Measurements from ENCODE around the gene GPR132.

- TF ChIP-seq ZFP36 (IDR thresholded peaks at IDR 0.05; ENCODE audit: borderline replicate concordance, low read depth, low read length, partially characterized antibody) (no peak), CTCF (CRISPR knock-in tag; IDR thresholded peaks at IDR 0.05) (no peak), SRF (IDR thresholded peaks at IDR 0.05; ENCODE audit: low read depth, low read length) (no peak), GTF2F1 (IDR thresholded peaks at IDR 0.05; ENCODE audit: low read length) (no peak), JUNB (CRISPR knock-in tag; IDR thresholded peaks at IDR 0.05; ENCODE audit: borderline replicate concordance) (no peak), MTF1 (CRISPR knock-in tag; IDR thresholded peaks at IDR 0.05) (no peak), YY1 (IDR thresholded peaks at IDR 0.05; ENCODE audit: insufficient read depth, insufficient replicate concordance, low read depth, low read length) (no peak), ELF4 (CRISPR knock-in tag; IDR thresholded peaks at IDR 0.05; ENCODE audit: borderline replicate concordance) (no peak), JUND (CRISPR knock-in tag; IDR thresholded peaks at IDR 0.05) (no peak), CEBPB (IDR thresholded peaks at IDR 0.05; ENCODE audit: borderline replicate concordance, low read depth, low read length) (no peak), POLR2AphosphoS5 (IDR thresholded peaks at IDR 0.05; ENCODE audit: low read depth, low read length) (no peak)
- TF ChIP-seq, protein P1, sequence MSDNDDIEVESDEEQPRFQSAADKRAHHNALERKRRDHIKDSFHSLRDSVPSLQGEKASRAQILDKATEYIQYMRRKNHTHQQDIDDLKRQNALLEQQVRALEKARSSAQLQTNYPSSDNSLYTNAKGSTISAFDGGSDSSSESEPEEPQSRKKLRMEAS (IDR thresholded peaks at IDR 0.05) = no peak
Observed at GRCh38 chr14:105099778-105100177, 34.5 kb upstream of the GPR132 start.

Data from HepG2 (cell line).